Placental pericyte (primary cell): ENCODE data around the gene ALG3. TPM values are rescaled to one million over a fixed set of nuclear protein-coding genes. Genes with fewer than 3 reads are reported as not detected.

Experiments
- small RNA-seq: library from RNA; depleted of rRNA; stranded (forward); fragments of <200 nt; gene quantifications from one replicate; pipeline ENCODE3, GENCODE V24; 2012; ENCODE audit warnings: low replicate concordance
- total RNA-seq: library from RNA; depleted of rRNA; stranded (reverse); fragments of >200 nt; gene quantifications from 2 replicates; pipeline ENCODE4 v1.2.3, GENCODE V29; 2012

The ALG3 gene
- 51.4 and 53.7 TPM in 2 replicates for total RNA-seq

GRCh38 chr3:184248454-184249411 lies at the start of gene ALG3:
ALG3 (minus strand) TSS chr3:184248962; CDS start chr3:184248940, 22 bp downstream.

GRCh38 chr3:184275961-184276910 lies 27.5 kb upstream of the ALG3 start, which contains the start of gene ECE2:
ECE2 (plus strand) TSS chr3:184276022; CDS start chr3:184276154, 132 bp downstream.

DNA sequence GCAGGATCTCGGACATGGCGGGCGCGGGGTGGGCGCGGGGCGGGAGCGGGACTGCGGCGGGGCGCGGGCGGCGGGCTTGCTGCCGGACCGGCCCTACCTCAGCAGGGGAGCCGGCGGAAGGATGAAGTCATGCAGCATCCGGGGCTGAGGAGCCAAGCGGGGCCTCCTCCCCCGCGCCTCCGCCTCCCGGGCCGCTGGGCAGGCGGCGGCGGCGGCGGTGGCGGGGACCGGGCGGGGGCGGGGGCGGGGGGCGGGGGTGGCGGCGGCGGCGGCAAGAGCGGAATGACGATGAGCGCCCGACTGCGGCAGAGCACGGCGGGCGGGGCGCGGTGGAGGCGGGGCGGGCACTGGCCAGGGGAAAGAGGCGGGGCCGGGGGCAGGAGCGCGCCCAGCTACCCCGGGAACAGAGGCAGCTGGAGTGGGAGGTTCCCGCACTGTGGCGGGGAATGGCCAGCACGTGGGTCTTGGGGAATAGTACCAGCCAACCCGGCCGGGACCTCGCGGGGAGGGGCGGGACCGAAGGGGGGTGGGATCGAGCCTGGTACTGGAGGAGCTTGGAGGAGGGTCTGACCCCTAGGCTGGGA lies 12.6 kb upstream of the ALG3 start, which contains the start of gene CAMK2N2:
TSS of gene CAMK2N2 (minus strand) at position 284 of the 584 bp plus-strand sequence. CDS start at position 16, 268 bp downstream.

GRCh38 chr3:184249412-184250166 lies 827 bp upstream of the ALG3 start, which contains the start of gene EEF1AKMT4:
EEF1AKMT4 (plus strand) TSS chr3:184249672; CDS start chr3:184249695, 23 bp downstream.

DNA sequence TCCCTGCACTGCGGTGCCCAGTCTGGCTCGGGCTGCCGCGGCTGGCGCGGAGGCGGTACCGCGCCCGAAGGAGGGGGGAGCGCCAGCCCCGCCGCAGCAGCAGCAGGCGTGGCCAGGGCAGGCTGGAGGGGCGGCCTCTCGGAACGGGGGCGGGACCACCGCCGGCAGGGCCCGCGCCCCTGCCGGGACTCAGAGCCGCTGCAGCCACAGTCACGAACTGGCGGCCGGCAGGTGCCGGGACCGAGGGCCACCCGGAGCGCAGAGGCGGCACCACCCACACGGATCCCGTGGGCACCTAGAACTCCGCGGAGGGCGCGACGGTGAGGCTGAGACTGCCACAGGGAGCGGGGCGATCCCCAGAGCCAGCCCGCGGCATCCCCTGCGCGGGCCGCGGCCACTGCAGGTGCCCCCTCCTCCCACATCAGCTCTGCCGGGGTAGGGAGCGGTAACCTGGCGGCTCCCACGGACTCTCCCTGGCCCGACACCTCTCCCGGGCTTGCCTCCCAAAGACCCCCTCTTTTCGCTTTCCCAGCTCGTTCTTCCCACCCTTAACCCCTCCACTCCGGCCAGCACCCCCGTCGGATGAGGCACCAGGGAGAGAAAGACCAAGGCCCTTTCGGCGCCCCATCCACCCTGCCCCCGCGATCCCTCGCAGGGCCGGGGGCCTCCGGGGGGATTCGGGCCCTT lies 19.2 kb downstream of the ALG3 start, which contains the start of gene VWA5B2:
TSS of gene VWA5B2 (plus strand) at position 192 of the 687 bp plus-strand sequence. CDS start 944 bp downstream, outside the sequence.

Small RNA genes lying within 50 kb of the gene (small RNA-seq; reads per million reads assigned to genes)
- not detected for gene MIR1224

Other genes starting within 250 kb of the ALG3 start
- 16.2 and 19.8 TPM in 2 replicates for gene ABCC5, start 231.1 kb downstream of the ALG3 start, total RNA-seq
- not detected in 2 replicates for gene HTR3D, start 217.2 kb downstream of the ALG3 start, total RNA-seq
- 0.14 TPM in 1 of 2 replicates, not detected in the other for gene HTR3C, start 195.9 kb downstream of the ALG3 start, total RNA-seq
- gene HTR3E, start 151.9 kb downstream of the ALG3 start, total RNA-seq = not detected in 2 replicates
- gene EIF2B5, start 113.6 kb downstream of the ALG3 start, total RNA-seq = 26.0 and 39.7 TPM in 2 replicates
- 58.4 and 68.9 TPM in 2 replicates for gene DVL3, start 93.6 kb downstream of the ALG3 start, total RNA-seq
- 435 and 453 TPM in 2 replicates for gene AP2M1, start 74.1 kb downstream of the ALG3 start, total RNA-seq
- 45.5 and 56.7 TPM in 2 replicates for gene ABCF3, start 62.8 kb downstream of the ALG3 start, total RNA-seq
- gene VWA5B2, start 19.4 kb downstream of the ALG3 start, total RNA-seq = not detected in 2 replicates
- gene EEF1AKMT4, start 710 bp upstream of the ALG3 start, total RNA-seq = 4.2 and 6.3 TPM in 2 replicates
- 0.14 and 0.22 TPM in 2 replicates for gene CAMK2N2, start 12.6 kb upstream of the ALG3 start, total RNA-seq
- gene ECE2, start 27.1 kb upstream of the ALG3 start, total RNA-seq = not detected in 2 replicates
- 330 and 915 TPM in 2 replicates for gene PSMD2, start 50.3 kb upstream of the ALG3 start, total RNA-seq
- gene EIF4G1, start 65.6 kb upstream of the ALG3 start, total RNA-seq = 351 and 464 TPM in 2 replicates
- gene FAM131A, start 88.6 kb upstream of the ALG3 start, total RNA-seq = 7.4 and 23.3 TPM in 2 replicates
- gene CLCN2, start 112.6 kb upstream of the ALG3 start, total RNA-seq = 2.8 and 8.7 TPM in 2 replicates
- 61.1 and 74.4 TPM in 2 replicates for gene POLR2H, start 112.7 kb upstream of the ALG3 start, total RNA-seq
- gene THPO, start 129.2 kb upstream of the ALG3 start, total RNA-seq = 0.14 TPM in 1 of 2 replicates, not detected in the other
- gene CHRD, start 131.1 kb upstream of the ALG3 start, total RNA-seq = under 0.01 and 0.29 TPM in 2 replicates